ENCODE results near the gene PADI3.

PADI3 gene

DNA sequence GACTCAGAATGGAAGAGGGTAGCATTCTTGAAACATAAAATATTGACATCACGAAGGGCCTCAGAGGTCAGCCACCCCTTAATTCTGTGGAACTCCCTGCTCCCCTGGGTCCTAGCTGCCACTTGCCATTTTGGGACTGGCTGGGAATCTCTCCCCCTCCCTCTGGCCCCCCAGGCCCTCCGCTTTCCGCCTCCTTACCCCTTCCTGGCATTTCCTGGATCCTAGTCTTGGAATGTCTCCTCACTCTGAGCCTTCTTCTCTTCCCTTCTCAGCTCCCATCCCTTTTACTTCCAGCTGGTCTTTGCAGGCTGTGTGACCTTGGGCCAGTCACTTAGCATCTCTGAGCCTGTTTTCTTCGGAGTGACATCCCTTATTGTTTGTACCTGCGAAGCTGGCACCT, 39.5 kb upstream of the PADI3 start:
- peaks cover 20% of the 10 kb centered on the region for H3K4me1 Mint-ChIP-seq
- no peaks in the 10 kb centered on the region for H3K9me3 Mint-ChIP-seq
- DNase-seq (ENCODE audit: low spot score in 2 of 2) (no peak), ATAC-seq (replicated peaks; ENCODE audit: extremely low read depth, poor library complexity, severe bottlenecking) (no peak)
- peaks cover 75% of the 10 kb centered on the region for H3K27me3 Mint-ChIP-seq
- no peak overlapping the region for H3K27ac Mint-ChIP-seq (ENCODE audit: low read depth)
- H3K4me3 Mint-ChIP-seq, result no peak overlapping the region
- H3K36me3 Mint-ChIP-seq (ENCODE audit: insufficient read depth), result no peaks in the 10 kb centered on the region

DNA sequence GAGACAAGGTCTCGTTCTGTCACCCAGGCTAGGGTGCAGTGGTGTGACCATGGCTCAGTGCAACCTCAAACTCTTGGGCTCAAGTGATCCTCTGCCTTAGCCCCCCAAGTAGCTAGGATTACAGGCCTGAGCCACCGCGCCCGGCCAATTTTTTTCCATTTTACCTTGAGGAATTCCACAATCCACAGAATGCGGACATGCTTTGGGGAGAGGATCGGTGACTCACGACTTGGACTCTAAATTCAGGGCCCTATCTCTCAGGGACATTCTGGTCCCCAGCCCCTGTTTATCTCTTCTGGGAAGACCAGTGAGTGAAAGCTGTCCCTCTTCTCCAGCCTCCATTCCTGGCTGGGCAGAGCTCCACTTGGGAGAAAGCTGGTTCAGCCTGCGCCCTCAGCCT, 38.7 kb upstream of the PADI3 start:
- H3K27me3 Mint-ChIP-seq, result peaks cover 75% of the 10 kb centered on the region
- no peaks in the 10 kb centered on the region for H3K9me3 Mint-ChIP-seq
- no peak for DNase-seq (ENCODE audit: low spot score in 2 of 2)
- ATAC-seq (replicated peaks; ENCODE audit: extremely low read depth, poor library complexity, severe bottlenecking), result no peak
- peaks cover 20% of the 10 kb centered on the region for H3K4me1 Mint-ChIP-seq
- H3K4me3 Mint-ChIP-seq, result no peak overlapping the region
- no peaks in the 10 kb centered on the region for H3K36me3 Mint-ChIP-seq (ENCODE audit: insufficient read depth)
- H3K27ac Mint-ChIP-seq (ENCODE audit: low read depth), result no peak overlapping the region

DNA sequence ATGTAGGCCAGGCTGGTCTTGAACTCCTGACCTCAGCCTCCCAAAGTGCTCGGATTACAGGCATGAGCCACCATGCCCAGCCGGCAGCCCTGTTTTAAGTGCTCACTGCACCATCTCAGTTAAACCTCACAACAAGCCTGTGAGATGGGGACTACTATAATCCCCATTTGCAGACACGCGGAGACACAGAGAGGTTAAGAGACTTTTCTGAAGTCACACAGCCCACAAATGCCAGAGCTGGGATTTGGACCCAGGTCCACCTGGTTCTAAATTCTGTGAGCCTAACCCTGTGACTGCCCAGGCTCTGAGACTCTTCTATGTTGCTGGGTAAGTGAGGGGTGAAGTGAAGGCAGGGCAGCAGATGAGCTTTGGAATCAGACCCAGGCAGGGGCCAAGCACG, 37.5 kb upstream of the PADI3 start:
- H3K27me3 Mint-ChIP-seq, result peaks cover 77% of the 10 kb centered on the region
- no peaks in the 10 kb centered on the region for H3K9me3 Mint-ChIP-seq
- peaks cover 20% of the 10 kb centered on the region for H3K4me1 Mint-ChIP-seq
- ATAC-seq (replicated peaks; ENCODE audit: extremely low read depth, poor library complexity, severe bottlenecking) (no peak), DNase-seq (ENCODE audit: low spot score in 2 of 2) (no peak)
- no peak overlapping the region for H3K27ac Mint-ChIP-seq (ENCODE audit: low read depth)
- H3K4me3 Mint-ChIP-seq, result no peak overlapping the region
- H3K36me3 Mint-ChIP-seq (ENCODE audit: insufficient read depth), result no peaks in the 10 kb centered on the region

DNA sequence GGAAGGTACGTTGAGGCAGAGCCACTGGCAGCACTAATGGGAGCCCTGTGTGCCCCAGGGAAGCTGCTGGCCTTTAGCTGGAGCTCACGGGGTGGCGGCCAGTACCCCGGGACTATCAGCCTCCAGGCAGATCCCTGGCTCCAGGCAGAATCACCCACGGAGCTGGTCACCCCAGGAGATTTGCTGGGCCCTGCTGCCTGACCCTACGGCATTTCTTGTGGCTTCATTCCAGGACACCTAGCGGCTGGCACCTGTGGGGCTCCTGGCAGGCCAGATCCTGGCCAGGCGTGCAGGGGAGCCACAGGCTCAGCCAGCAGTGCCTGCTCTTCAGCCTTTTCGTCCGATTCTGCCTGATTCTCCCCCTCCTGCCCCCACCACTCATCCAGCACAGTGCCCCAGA, 36.9 kb upstream of the PADI3 start:
- Mint-ChIP-seq H3K4me1 (peaks cover 20% of the 10 kb centered on the region), H3K27me3 (peaks cover 79% of the 10 kb centered on the region), H3K4me3 (no peak overlapping the region), H3K9me3 (no peaks in the 10 kb centered on the region), H3K36me3 (ENCODE audit: insufficient read depth) (no peaks in the 10 kb centered on the region), H3K27ac (ENCODE audit: low read depth) (no peak overlapping the region)
- DNase-seq (ENCODE audit: low spot score in 2 of 2), result no peak
- no peak for ATAC-seq (replicated peaks; ENCODE audit: extremely low read depth, poor library complexity, severe bottlenecking)

DNA sequence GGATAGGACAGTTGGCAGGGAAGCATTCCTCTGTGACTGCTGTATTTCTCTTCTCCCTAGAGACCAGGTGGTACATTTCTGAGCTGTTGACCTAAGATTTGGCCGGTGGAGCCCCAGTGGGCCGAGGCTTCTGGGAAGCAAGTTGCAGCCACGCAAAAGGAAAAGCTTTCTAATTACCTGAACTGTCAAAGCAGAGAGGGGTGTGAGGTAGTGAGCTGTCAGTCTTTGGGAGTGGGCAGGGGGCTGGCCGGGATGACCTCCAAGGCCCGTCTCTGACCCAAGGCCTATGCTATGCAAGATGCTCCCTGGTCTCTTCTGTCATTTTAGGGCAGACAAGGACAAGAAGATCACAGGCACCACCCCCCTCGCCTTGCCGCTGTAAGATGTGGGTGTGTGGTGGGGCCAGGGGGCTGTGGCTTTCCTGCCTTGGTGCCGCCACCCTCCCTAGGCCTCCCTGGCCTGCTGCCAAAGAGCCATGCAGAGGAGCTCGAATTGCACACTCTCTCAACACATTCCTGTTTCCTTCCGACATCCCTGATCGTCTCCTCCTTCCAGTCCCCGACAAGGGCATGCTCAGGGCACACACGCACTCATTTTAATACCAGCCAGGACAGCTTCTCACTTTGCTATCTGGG, 36.3 kb upstream of the PADI3 start:
- peaks cover 79% of the 10 kb centered on the region for H3K27me3 Mint-ChIP-seq
- no peak overlapping the region for H3K27ac Mint-ChIP-seq (ENCODE audit: low read depth)
- H3K36me3 Mint-ChIP-seq (ENCODE audit: insufficient read depth), result no peaks in the 10 kb centered on the region
- no peaks in the 10 kb centered on the region for H3K9me3 Mint-ChIP-seq
- ATAC-seq (replicated peaks; ENCODE audit: extremely low read depth, poor library complexity, severe bottlenecking) (peak; percentile 71), DNase-seq (ENCODE audit: low spot score in 2 of 2) (peak; percentile 40)
- peaks cover 18% of the 10 kb centered on the region for H3K4me1 Mint-ChIP-seq
- peak overlapping the region; percentile 36 for H3K4me3 Mint-ChIP-seq

DNA sequence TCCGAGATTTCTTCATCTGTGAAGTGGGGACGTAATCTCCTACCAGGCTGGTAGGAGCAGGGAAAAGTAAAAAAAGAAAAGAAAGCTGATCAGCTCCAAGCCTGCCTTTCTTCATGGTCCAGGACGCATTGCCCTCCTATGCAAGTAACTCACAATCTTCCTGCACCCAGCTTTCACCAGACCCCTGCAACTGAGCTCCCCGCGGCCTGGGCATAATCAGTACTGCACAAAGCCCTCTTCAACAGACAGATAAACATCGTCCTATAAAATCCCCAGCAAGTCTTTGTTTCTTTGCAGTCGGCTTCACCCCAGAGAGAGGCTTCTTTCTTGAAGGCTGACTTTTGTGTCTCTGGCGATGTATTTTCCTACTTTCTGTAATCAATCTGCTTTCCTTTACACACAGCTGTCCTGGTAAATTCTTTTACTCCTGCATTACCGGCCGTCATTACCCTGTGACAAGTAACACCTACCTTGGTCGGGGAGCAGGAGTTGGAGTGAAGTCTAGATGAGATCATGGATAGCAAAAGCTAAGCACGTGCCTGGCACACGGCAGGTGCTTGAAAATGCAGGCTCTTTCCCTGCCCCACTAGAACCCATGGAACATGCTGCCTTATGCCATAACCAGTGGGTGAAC, 35.6 kb upstream of the PADI3 start:
- Mint-ChIP-seq H3K4me1 (peaks cover 14% of the 10 kb centered on the region), H3K27ac (ENCODE audit: low read depth) (no peak overlapping the region), H3K27me3 (peaks cover 79% of the 10 kb centered on the region), H3K4me3 (peak overlapping the region; percentile 36), H3K36me3 (ENCODE audit: insufficient read depth) (no peaks in the 10 kb centered on the region), H3K9me3 (no peaks in the 10 kb centered on the region)
- DNase-seq (ENCODE audit: low spot score in 2 of 2), result no peak
- ATAC-seq (replicated peaks; ENCODE audit: extremely low read depth, poor library complexity, severe bottlenecking), result no peak

DNA sequence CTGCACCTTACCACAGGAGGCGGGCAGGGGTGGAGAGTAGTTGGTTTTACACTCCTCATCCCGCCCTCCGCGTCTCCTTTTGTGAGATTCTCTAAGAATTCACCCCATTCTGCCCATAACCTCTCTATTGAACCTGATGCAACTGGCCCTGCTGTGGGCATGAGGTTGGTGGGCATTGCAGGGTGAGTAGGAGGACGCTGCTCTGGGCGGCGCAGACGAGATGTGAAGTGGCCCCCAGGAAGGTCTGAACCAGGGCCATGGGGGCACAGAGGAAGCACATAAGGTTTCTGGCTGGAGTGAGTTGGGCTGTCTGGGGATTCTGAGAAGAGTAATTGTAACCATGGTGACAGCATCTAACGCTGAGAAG, 35.1 kb upstream of the PADI3 start:
- peaks cover 14% of the 10 kb centered on the region for H3K4me1 Mint-ChIP-seq
- no peak overlapping the region for H3K4me3 Mint-ChIP-seq
- H3K27me3 Mint-ChIP-seq, result peaks cover 76% of the 10 kb centered on the region
- no peak for ATAC-seq (replicated peaks; ENCODE audit: extremely low read depth, poor library complexity, severe bottlenecking)
- no peaks in the 10 kb centered on the region for H3K9me3 Mint-ChIP-seq
- no peaks in the 10 kb centered on the region for H3K36me3 Mint-ChIP-seq (ENCODE audit: insufficient read depth)
- no peak overlapping the region for H3K27ac Mint-ChIP-seq (ENCODE audit: low read depth)
- no peak for DNase-seq (ENCODE audit: low spot score in 2 of 2)

DNA sequence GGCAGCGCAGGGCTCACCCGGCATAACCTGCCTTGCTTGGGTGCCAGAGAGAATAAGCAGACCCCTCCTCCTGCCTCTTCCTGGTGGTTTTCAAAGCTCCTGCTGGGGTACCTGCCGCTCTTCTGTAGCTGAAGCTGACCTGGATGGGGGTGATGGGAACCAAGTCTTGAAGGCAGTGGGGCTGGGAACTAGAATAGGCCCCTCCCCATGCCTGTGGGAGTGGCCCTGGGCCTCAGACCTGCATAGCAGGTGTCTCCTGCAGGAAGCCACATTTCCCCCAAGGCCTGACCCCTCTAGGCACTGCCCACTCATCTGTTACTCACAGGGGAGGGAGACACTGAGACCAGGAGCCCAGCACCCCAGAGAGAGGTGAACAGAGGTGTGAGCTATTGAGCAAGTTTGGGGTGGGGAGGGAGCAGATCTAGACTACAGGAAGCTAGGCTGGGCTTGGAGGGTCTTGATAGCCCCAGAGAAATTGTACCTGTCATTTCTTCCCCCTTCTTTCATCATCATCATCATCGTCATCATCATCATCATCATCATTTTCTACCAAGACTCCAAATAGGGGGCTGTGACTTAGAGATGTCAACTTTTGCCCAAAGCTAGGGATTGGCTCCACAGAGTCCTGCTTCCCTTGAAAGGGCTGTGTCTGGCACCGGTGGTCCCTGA, 33.9 kb upstream of the PADI3 start:
- no peak overlapping the region for H3K4me3 Mint-ChIP-seq
- ATAC-seq (replicated peaks; ENCODE audit: extremely low read depth, poor library complexity, severe bottlenecking) (no peak), DNase-seq (ENCODE audit: low spot score in 2 of 2) (no peak)
- H3K27ac Mint-ChIP-seq (ENCODE audit: low read depth), result no peak overlapping the region
- no peaks in the 10 kb centered on the region for H3K36me3 Mint-ChIP-seq (ENCODE audit: insufficient read depth)
- H3K27me3 Mint-ChIP-seq, result peaks cover 64% of the 10 kb centered on the region
- H3K4me1 Mint-ChIP-seq, result peaks cover 14% of the 10 kb centered on the region
- no peaks in the 10 kb centered on the region for H3K9me3 Mint-ChIP-seq

DNA sequence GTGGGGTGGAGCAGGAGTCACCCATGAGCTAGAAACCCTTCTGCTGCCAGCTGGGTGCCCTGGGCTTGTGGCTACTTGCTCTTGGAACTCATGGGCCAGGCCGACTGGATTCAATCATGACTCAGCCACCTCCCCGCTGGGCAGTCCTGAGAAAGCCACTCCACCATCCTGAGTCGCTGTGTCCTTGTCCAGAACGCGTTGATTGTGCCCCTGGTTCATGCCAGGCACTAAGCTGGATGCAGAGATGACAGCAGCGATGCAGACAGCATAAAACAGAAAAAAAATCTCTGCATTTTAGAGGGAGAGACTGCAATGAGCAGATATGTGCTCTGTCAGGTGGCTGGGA, 33.4 kb upstream of the PADI3 start:
- ATAC-seq (replicated peaks; ENCODE audit: extremely low read depth, poor library complexity, severe bottlenecking) (no peak), DNase-seq (ENCODE audit: low spot score in 2 of 2) (no peak)
- H3K27me3 Mint-ChIP-seq, result peaks cover 59% of the 10 kb centered on the region
- peaks cover 14% of the 10 kb centered on the region for H3K4me1 Mint-ChIP-seq
- no peak overlapping the region for H3K27ac Mint-ChIP-seq (ENCODE audit: low read depth)
- no peaks in the 10 kb centered on the region for H3K9me3 Mint-ChIP-seq
- H3K36me3 Mint-ChIP-seq (ENCODE audit: insufficient read depth), result no peaks in the 10 kb centered on the region
- no peak overlapping the region for H3K4me3 Mint-ChIP-seq

DNA sequence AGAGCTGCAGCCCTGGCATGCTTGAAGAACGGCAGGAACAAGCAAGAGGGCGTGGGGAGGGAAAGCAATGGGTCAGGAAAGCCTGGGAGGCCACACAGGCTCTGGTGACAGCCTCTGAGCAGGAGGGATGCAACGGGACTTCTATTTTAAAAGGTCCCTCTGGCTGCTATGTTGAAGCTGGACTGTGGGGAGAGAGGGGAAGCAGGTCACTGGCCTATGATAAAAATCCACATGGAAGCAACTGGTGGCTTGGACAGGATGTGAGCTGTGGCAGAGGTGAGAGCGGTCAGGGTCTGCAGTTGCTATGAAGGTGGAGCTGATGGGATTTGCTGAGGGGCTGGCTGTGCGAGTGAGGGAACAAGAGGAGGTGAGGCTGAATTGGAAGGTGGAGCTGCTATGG, 32.8 kb upstream of the PADI3 start:
- H3K9me3 Mint-ChIP-seq, result no peaks in the 10 kb centered on the region
- peaks cover 54% of the 10 kb centered on the region for H3K27me3 Mint-ChIP-seq
- H3K36me3 Mint-ChIP-seq (ENCODE audit: insufficient read depth), result no peaks in the 10 kb centered on the region
- no peak for DNase-seq (ENCODE audit: low spot score in 2 of 2)
- no peak for ATAC-seq (replicated peaks; ENCODE audit: extremely low read depth, poor library complexity, severe bottlenecking)
- peaks cover 14% of the 10 kb centered on the region for H3K4me1 Mint-ChIP-seq
- H3K4me3 Mint-ChIP-seq, result no peak overlapping the region
- H3K27ac Mint-ChIP-seq (ENCODE audit: low read depth), result no peak overlapping the region

DNA sequence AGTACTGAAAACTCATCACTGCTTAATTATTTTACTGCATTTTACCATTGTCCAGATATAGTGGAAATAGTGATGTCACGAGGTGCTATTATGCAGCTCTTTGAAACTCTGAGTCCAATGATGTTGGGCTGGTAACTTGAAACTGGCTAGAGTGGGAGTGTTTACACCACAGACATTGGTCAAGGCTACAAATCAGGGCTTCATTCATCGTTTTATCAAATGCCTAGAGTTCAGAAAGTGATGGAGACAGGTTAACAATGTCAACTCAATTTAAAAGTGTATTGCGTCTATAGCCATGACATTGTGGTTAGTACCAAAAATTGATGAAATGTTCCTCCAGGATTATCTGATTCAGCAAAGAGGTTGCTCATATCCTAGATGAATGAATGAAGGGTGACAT, 31.3 kb upstream of the PADI3 start:
- Mint-ChIP-seq H3K4me3 (no peak overlapping the region), H3K9me3 (no peaks in the 10 kb centered on the region), H3K27ac (ENCODE audit: low read depth) (no peak overlapping the region), H3K36me3 (ENCODE audit: insufficient read depth) (no peaks in the 10 kb centered on the region), H3K4me1 (peaks cover 10% of the 10 kb centered on the region), H3K27me3 (peaks cover 53% of the 10 kb centered on the region)
- ATAC-seq (replicated peaks; ENCODE audit: extremely low read depth, poor library complexity, severe bottlenecking), result no peak
- DNase-seq (ENCODE audit: low spot score in 2 of 2), result no peak

DNA sequence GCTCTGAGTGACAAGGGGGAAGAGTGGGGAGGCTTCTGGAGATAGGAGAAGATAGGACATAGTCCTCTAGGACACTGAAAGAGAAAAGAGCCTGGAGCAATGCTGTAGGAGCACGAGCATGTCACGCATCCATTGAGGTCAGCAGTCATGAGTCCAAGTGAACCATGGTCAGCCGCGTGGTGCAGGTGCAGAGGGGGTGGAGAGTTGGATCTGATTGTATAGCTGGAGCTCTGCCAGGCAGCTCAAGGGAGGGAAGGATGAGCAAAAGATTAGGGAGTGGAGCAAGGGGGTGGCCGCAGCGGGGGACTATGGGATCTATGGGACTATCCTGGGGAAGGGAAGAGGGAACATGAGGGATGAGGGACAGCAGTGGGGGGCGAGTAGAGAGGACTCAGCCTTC, 30.0 kb upstream of the PADI3 start:
- no peaks in the 10 kb centered on the region for H3K36me3 Mint-ChIP-seq (ENCODE audit: insufficient read depth)
- H3K9me3 Mint-ChIP-seq, result no peaks in the 10 kb centered on the region

DNA sequence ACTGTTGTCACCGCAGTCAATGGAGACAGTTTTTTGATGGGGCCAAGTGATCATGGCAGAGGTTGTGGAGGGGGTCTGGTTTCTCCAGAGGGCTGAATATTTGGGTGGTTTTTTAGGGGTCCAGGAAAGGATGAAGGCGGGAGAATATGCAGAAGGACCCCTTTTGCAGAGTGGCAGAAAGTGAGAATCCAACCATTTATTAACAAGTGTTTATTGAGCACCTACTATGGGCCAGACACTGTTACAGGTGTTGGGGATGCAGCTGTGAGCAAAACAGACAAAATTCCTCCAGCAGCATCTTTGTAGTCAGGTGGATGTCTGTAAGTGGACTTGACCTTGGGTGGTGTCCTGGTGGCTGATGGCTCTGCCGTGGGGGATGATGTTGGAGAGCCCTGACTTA, 28.6 kb upstream of the PADI3 start:
- no peak for DNase-seq (ENCODE audit: low spot score in 2 of 2)
- Mint-ChIP-seq H3K4me1 (no peaks in the 10 kb centered on the region), H3K36me3 (ENCODE audit: insufficient read depth) (no peaks in the 10 kb centered on the region), H3K9me3 (no peaks in the 10 kb centered on the region), H3K27me3 (peaks cover 26% of the 10 kb centered on the region), H3K27ac (ENCODE audit: low read depth) (no peak overlapping the region), H3K4me3 (no peak overlapping the region)
- ATAC-seq (replicated peaks; ENCODE audit: extremely low read depth, poor library complexity, severe bottlenecking), result no peak

More for the DNA sequence above, 30.0 kb upstream of the PADI3 start:
- DNase-seq (ENCODE audit: low spot score in 2 of 2) (no peak), ATAC-seq (replicated peaks; ENCODE audit: extremely low read depth, poor library complexity, severe bottlenecking) (no peak)
- peaks cover 39% of the 10 kb centered on the region for H3K27me3 Mint-ChIP-seq
- H3K4me3 Mint-ChIP-seq, result no peak overlapping the region
- H3K27ac Mint-ChIP-seq (ENCODE audit: low read depth), result no peak overlapping the region
- no peaks in the 10 kb centered on the region for H3K4me1 Mint-ChIP-seq

Measured in central memory CD8-positive, alpha-beta T cell (primary cell).